Tibial nerve (tissue), 4 donors: ENCODE measurements around the gene CYYR1. TPM values are rescaled to one million over a fixed set of nuclear protein-coding genes. Genes with fewer than 3 reads are reported as not detected.

Experiments used
- DNase-seq, 2 donors: peaks; one replicate each; pipeline ENCODE4 v3.0.0-alpha.2; 2019; ENCODE audit warnings: low spot score in 2 of 2
- H3K27ac ChIP-seq, 4 donors: fragments of 200-600 bp; sonication (generic) in 3 of 4; one replicate each; pipeline ENCODE4 v1.5.1; 2017 to 2019; ENCODE audit warnings: mild to moderate bottlenecking in 1 of 4
- H3K27me3 ChIP-seq, 2 donors: fragments of 200-600 bp; sonication (generic) in 1 of 2; one replicate each; pipeline versions ENCODE4 v1.5.1 to v1.6.0; 2017 to 2019
- H3K36me3 ChIP-seq, 3 donors: fragments of 200-600 bp; sonication (generic); one replicate each; pipeline ENCODE4 v1.5.1; 2018 to 2019
- H3K4me1 ChIP-seq, 4 donors: fragments of 200-600 bp; sonication (generic) in 3 of 4; one replicate each; pipeline ENCODE4 v1.5.1; 2017 to 2019
- H3K4me3 ChIP-seq, 4 donors: fragments of 200-600 bp; sonication (generic) in 3 of 4; one replicate each; pipeline ENCODE4 v1.5.1; 2017 to 2019; ENCODE audit warnings: mild to moderate bottlenecking in 1 of 4, moderate library complexity in 1 of 4
- H3K9me3 ChIP-seq, 4 donors: fragments of 200-600 bp; sonication (generic) in 3 of 4; one replicate each; pipeline ENCODE4 v1.5.1; 2017 to 2019
- EP300 ChIP-seq, 2 donors: sonication (generic); formaldehyde crosslinking; IDR thresholded peaks; one replicate each; pipeline ENCODE4 v1.6.1; 2017; ENCODE audit warnings: antibody characterized with exemption in 2 of 2, mild to moderate bottlenecking in 1 of 2
- POLR2A ChIP-seq, 2 donors: fragments of 450-650 bp; IDR thresholded peaks; one replicate each; pipeline ENCODE4 v1.6.1; 2017; ENCODE audit warnings: antibody characterized with exemption in 2 of 2, mild to moderate bottlenecking in 2 of 2, moderate library complexity in 2 of 2
- WGBS, 2 donors: methylation state at CpG; one replicate each; pipeline ENCODE4 v1.1.5; 2018; 5-methylcytosine and 5-hydroxymethylcytosine counted together
- total RNA-seq, 4 donors: library from RNA; depleted of rRNA; stranded (reverse); fragments of >200 nt; gene quantifications; one replicate each; pipeline ENCODE4 v1.1.0, GENCODE V29; 2016
- TF ChIP-seq, protein P1 (sequence below), 5 experiments: fragments of 200-600 bp in 3 of 5; fragments of 450-650 bp in 2 of 5; sonication (generic) in 3 of 5; IDR thresholded peaks; one replicate each; pipeline ENCODE4 v1.5.1; 2016 to 2019; ENCODE audit warnings: antibody characterized with exemption in 5 of 5, mild to moderate bottlenecking in 3 of 5, moderate library complexity in 2 of 5

The CYYR1 gene
- total RNA-seq, 4 donors from 2014 or later = 10.0 to 19.4 (median 14.8) TPM

GRCh38 chr21:26447932-26448475 is 125.1 kb downstream of the CYYR1 start:
- TF ChIP-seq EP300 (IDR thresholded peaks at IDR 0.05) (no peak), POLR2A (IDR thresholded peaks at IDR 0.05) (no peak)
- TF ChIP-seq, protein P1, sequence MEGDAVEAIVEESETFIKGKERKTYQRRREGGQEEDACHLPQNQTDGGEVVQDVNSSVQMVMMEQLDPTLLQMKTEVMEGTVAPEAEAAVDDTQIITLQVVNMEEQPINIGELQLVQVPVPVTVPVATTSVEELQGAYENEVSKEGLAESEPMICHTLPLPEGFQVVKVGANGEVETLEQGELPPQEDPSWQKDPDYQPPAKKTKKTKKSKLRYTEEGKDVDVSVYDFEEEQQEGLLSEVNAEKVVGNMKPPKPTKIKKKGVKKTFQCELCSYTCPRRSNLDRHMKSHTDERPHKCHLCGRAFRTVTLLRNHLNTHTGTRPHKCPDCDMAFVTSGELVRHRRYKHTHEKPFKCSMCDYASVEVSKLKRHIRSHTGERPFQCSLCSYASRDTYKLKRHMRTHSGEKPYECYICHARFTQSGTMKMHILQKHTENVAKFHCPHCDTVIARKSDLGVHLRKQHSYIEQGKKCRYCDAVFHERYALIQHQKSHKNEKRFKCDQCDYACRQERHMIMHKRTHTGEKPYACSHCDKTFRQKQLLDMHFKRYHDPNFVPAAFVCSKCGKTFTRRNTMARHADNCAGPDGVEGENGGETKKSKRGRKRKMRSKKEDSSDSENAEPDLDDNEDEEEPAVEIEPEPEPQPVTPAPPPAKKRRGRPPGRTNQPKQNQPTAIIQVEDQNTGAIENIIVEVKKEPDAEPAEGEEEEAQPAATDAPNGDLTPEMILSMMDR (IDR thresholded peaks at IDR 0.05) = no peak
- no peaks in the 10 kb centered on the region for H3K27me3 ChIP-seq
- DNase-seq = no peak
- H3K4me3 ChIP-seq = no peak overlapping the region
- H3K27ac ChIP-seq = no peak overlapping the region
- no peaks in the 10 kb centered on the region for H3K4me1 ChIP-seq
- H3K36me3 ChIP-seq = no peaks in the 10 kb centered on the region
- WGBS, 2 donors = 39 to 41% methylated on average over 3 of the region's 3 CpGs
- H3K9me3 ChIP-seq = no peaks in the 10 kb centered on the region

GRCh38 chr21:26445440-26445839 is 127.6 kb downstream of the CYYR1 start:
- no peak overlapping the region for H3K27ac ChIP-seq
- H3K36me3 ChIP-seq = no peaks in the 10 kb centered on the region
- DNase-seq = no peak
- no peak overlapping the region for H3K4me3 ChIP-seq
- TF ChIP-seq, protein P1 (IDR thresholded peaks at IDR 0.05) = no peak
- TF ChIP-seq POLR2A (IDR thresholded peaks at IDR 0.05) = no peak
- TF ChIP-seq EP300 (IDR thresholded peaks at IDR 0.05) = no peak
- no peaks in the 10 kb centered on the region for H3K27me3 ChIP-seq
- no peaks in the 10 kb centered on the region for H3K4me1 ChIP-seq
- 64 to 72% methylated on average over 1 of the region's 1 CpG for WGBS, 2 donors
- no peaks in the 10 kb centered on the region for H3K9me3 ChIP-seq

- Histone ChIP-seq H3K9me3 (no peaks in the 10 kb centered on the region), H3K4me3 (no peak overlapping the region), H3K36me3 (no peaks in the 10 kb centered on the region), H3K4me1 (no peaks in the 10 kb centered on the region), H3K27ac (no peak overlapping the region), H3K27me3 (no peaks in the 10 kb centered on the region)
- TF ChIP-seq EP300 (IDR thresholded peaks at IDR 0.05) (no peak), POLR2A (IDR thresholded peaks at IDR 0.05) (no peak)
- TF ChIP-seq, protein P1 (IDR thresholded peaks at IDR 0.05) = no peak
- DNase-seq = no peak
- WGBS, 2 donors = 96% methylated on average over 1 of the region's 1 CpG
These were observed 128.4 kb downstream of the CYYR1 start for GRCh38 chr21:26444646-26445045.

DNA sequence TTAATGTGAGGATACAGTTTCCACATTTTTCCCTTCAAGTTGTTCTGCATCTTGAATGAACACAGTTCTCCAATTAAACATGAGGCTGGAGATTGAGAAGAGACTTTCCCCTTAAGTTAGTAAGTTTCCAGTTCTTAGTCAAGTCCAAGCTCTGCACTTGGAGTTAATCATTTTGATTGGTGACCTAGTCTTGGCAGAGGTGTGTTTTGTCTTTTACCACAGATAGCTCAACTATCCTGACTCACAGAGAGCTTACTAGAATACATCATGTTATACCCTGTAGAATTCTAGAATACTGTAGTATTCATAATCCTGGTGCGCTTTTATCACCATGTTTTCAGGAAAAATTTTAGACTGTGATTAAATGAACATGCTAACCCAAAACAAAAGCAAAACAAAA is 129.2 kb downstream of the CYYR1 start:
- WGBS, 2 donors = 94 to 100% methylated on average over 1 of the region's 1 CpG
- no peak for DNase-seq
- Histone ChIP-seq H3K4me3 (no peak overlapping the region), H3K36me3 (no peaks in the 10 kb centered on the region), H3K4me1 (no peaks in the 10 kb centered on the region), H3K9me3 (no peaks in the 10 kb centered on the region), H3K27ac (no peak overlapping the region), H3K27me3 (no peaks in the 10 kb centered on the region)
- TF ChIP-seq, protein P1 (IDR thresholded peaks at IDR 0.05) = no peak
- no peak for TF ChIP-seq POLR2A (IDR thresholded peaks at IDR 0.05)
- TF ChIP-seq EP300 (IDR thresholded peaks at IDR 0.05) = no peak

DNA sequence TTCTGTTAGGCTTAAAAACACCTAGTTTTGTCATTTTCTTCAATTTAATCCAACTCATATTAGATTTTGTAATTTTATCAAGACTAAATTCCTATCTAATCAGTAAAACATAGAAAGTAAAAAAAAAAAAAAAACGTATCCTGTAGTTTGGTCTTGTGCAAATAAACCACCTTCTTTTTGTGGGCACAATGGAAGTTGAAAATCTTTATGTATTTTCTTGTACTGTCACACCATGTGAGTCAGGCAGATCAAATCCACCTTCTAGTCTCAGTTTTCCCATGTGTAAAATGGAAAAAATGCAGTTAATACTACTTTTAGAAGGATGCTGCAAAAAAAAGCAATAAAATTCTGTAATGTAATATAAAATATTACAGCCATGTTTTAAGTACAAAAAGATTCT is 129.8 kb downstream of the CYYR1 start:
- 56 to 63% methylated on average over 1 of the region's 1 CpG for WGBS, 2 donors
- DNase-seq = no peak
- no peak overlapping the region for H3K4me3 ChIP-seq
- no peaks in the 10 kb centered on the region for H3K27me3 ChIP-seq
- no peaks in the 10 kb centered on the region for H3K4me1 ChIP-seq
- H3K36me3 ChIP-seq = no peaks in the 10 kb centered on the region
- H3K9me3 ChIP-seq = no peaks in the 10 kb centered on the region
- TF ChIP-seq EP300 (IDR thresholded peaks at IDR 0.05) (no peak), POLR2A (IDR thresholded peaks at IDR 0.05) (no peak)
- TF ChIP-seq, protein P1 (IDR thresholded peaks at IDR 0.05) = no peak
- H3K27ac ChIP-seq = no peak overlapping the region
